AG04449 (cell line): ENCODE data around the gene ARL2.
"Not testable (repeated sequence)": the region's sequence is repeated elsewhere in the genome, so short reads cannot be mapped to it uniquely, and the experiment has no call there.

Source experiments
- CTCF ChIA-PET: fragments of 350-600 bp; formaldehyde crosslinking; extraction: SDS; loops from one replicate; lab custom pipeline; 2021; ENCODE audit warnings: antibody characterized with exemption; lab: Yijun Ruan, JAX
- POLR2A ChIA-PET: fragments of 400-600, 350-600 bp; formaldehyde crosslinking; extraction: SDS; loops from one replicate; lab custom pipeline; 2020; ENCODE audit warnings: antibody characterized with exemption, inconsistent platforms; lab: Yijun Ruan, JAX
- DNase-seq: peaks from one replicate; pipeline ENCODE4 v3.0.0-alpha.2; 2010; ENCODE audit warnings: low read depth, low spot score
- H3K4me3 ChIP-seq: 2 replicates; pipeline ENCODE4 v1.5.1; 2011; ENCODE audit warnings: low read depth, mild to moderate bottlenecking, control low read depth, low read length
- CTCF ChIP-seq: IDR thresholded peaks from one replicate; pipeline ENCODE4 v1.5.1; 2011; ENCODE audit warnings: mild to moderate bottlenecking, moderate library complexity, low read length, control low read depth, inconsistent platforms; ENCODE audit not compliant: insufficient read depth; ENCODE audit errors: missing control alignments

ARL2 gene

DNA sequence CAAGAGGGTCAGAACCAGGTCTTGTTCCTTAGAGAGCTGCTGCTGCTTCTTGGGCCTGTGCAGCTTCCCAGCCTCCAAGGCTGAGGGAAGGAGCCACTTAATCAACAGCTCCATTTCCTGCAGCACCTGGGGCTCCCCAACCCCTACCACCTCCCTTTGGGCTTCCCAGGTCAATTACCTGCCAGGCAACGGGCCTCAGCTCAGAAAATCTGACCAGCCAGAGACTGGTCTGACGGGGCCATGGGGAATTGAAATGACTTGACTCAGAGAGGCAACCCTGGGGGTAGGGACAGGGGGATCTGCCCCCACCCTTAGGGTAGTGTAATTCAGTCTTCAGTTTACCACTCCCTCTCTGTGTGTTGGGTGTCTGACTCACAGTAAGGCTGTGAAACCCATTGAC, 37.3 kb upstream of the ARL2 start:
- TF ChIP-seq CTCF = no peak
- no peak for DNase-seq
- POLR2A ChIA-PET = no interaction called here
- CTCF ChIA-PET = interaction anchor here (1.4 kb wide), 1 partner anchor 38 kb away, joined by 3 read pairs; no protein-coding TSS in a partner anchor
- H3K4me3 ChIP-seq = no peak overlapping the region

DNA sequence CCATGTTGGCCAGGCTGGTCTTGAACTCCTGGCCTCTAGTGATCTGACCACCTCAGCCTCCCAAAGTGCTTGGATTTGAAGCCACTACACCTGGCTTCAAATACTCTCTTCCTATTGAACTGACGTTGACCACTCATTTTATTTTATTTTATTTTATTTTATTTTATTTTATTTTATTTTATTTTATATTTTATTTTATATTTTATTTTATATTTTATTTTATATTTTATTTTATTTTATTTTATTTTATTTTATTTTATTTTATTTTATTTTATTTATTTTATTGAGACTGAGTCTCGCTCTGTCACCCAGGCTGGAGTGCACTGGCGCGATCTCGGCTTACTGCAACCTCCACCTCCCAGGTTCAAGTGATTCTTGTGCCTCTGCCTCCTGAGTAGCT, 30.6 kb upstream of the ARL2 start:
- DNase-seq, POLR2A ChIA-PET, H3K4me3 ChIP-seq, CTCF ChIA-PET: not testable (repeated sequence)

GRCh38 chr11:64987998-64988854, 25.7 kb upstream of the ARL2 start:
- DNase-seq = no peak
- TF ChIP-seq CTCF = no peak
- no peak overlapping the region for H3K4me3 ChIP-seq
- POLR2A ChIA-PET = no interaction called here
- CTCF ChIA-PET = interaction anchor here (0.8 to 3.3 kb wide), 3 partner anchors 8 to 26 kb away, joined by 3 to 11 read pairs (median 3); partner anchors contain the start of genes ARL2 and BATF2

DNA sequence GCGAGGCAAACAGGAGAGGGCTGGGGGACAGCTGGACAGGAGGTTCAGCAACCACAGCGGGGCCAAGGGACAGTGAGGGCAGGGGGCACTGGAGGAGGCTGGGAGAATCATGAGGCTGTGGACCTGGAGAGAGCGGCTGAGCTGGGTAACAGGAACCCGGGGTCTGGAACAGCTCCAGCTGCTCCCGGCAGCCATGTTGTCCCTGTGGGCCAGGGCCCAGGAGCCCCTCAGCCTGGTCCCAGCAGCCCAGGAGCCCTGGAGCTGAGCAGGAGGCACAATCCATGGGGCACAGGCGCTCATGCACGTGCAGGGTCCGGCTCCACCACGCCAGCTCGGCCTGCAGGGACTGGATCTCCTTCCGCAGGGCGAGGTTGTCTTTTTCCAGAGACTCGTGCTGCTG, 24.5 kb upstream of the ARL2 start:
- TF ChIP-seq CTCF = no peak
- no peak overlapping the region for H3K4me3 ChIP-seq
- no peak for DNase-seq
- ChIA-PET CTCF (no interaction called here), POLR2A (no interaction called here)

GRCh38 chr11:64990222-64990923, 23.6 kb upstream of the ARL2 start:
- DNase-seq = no peak
- no peak for TF ChIP-seq CTCF
- ChIA-PET POLR2A (no interaction called here), CTCF (no interaction called here)
- H3K4me3 ChIP-seq = no peak overlapping the region

- no peak for TF ChIP-seq CTCF
- ChIA-PET POLR2A (no interaction called here), CTCF (interaction anchor here (3.6 to 14.5 kb wide), 2 partner anchors 16 to 147 kb away, joined by 13 to 179 read pairs; partner anchors contain the start of gene ARL2)
- no peak overlapping the region for H3K4me3 ChIP-seq
- no peak for DNase-seq
Measured at GRCh38 chr11:64994318-64994717, 19.6 kb upstream of the ARL2 start.
